GM15510 (cell line): ENCODE results near the gene SYNPR.

Experiments used
- POLR2A ChIP-seq: IDR thresholded peaks from 3 replicates; pipeline ENCODE4 v1.6.1; 2011; ENCODE audit warnings: borderline replicate concordance; ENCODE audit not compliant: insufficient read length; ENCODE audit errors: extremely low read depth

The SYNPR gene

DNA sequence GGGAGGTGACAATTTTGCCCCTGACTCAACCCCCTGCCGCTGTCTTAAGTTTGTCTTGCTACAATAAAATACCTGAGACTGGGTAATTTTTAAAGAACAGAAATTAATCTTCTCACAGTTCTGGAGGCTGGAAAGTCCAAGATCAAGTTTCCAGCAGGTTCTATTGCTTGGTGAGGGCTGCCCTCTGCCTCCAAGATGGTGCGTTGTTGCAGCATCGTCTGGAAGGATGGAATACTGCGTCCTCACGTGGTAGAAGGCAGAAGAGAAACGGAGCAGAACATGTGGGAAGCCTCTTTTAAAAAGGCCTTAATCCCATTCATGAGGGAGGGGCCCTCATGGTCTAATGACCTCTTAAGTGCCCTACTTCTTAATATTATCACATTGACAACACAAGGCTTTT lies 287.1 kb downstream of the SYNPR start:
- no peak for TF ChIP-seq POLR2A

DNA sequence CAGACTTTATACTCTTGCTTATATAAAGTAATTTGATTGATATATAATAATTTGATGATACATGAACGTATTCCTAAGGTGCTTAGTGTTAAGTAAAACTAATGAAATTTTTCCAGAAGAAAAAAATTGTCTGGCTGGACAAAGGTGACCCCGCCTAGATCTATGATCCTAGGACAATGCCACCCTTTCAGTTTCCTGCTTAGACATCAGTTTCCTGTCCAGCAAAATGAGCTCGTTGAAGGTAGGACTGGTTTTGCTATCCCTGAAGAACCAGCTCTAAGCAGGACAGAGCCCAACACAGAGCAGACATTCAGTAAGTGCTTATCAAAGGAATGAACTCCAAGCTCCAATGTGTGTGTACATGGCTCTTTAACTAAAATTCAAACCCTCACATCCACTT lies 293.6 kb downstream of the SYNPR start:
- TF ChIP-seq POLR2A: no peak

DNA sequence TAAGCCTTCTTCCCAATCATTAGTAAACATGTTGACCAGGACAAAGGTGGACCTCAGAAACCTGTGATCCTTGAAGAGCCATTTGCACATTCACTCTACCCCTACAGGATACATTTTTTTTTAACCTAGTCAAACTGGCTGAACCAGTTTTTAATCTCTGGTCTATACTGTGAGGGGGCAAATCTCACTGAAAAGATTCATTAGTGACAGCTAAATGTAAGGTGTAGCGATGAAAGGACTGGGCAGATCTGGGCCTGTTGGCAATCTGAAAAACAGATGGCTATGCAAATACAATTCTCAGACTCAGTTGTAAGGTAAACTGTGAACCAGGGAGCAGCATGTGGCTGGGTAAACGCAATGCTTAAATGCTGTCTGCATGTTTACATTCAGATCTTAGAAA lies 298.7 kb downstream of the SYNPR start:
- TF ChIP-seq POLR2A: no peak

DNA sequence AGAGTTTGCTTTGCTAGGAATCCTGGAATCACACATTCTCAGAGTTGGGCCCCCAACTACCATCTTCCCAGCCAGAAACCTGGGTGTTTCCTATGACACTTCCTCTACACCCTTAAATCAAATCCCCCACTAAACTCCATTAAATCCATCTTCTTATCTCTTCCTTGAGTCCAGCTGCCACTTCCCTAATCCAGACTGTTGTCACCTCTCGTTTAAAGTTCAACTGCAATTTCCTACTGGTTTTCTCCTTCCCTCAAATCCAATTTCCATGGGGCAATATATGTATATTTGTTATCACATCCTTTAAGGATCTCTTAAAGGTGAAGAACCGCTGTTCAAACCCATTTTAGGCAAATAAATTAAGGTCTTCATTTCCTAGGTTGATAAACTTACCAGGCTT lies 300.8 kb downstream of the SYNPR start:
- TF ChIP-seq POLR2A: no peak

DNA sequence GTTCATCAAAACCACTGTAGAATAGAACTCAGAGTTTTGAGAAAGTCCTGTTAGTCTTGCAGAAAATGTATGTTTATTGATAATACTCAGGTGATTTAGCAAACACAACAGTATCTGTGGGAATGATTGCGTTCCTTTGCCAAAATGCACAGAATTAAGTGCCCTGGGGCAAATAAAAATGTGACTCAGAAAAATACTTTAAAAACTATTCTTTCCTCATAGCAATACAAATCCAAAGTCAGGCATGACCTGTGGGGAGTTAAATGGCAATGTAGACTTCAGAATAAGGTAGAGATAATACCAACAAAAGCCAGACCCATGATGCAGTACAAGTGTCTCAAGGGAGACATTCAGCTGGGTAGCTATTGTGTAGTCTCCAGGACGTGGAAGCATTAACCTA lies 302.0 kb downstream of the SYNPR start:
- TF ChIP-seq POLR2A: no peak

DNA sequence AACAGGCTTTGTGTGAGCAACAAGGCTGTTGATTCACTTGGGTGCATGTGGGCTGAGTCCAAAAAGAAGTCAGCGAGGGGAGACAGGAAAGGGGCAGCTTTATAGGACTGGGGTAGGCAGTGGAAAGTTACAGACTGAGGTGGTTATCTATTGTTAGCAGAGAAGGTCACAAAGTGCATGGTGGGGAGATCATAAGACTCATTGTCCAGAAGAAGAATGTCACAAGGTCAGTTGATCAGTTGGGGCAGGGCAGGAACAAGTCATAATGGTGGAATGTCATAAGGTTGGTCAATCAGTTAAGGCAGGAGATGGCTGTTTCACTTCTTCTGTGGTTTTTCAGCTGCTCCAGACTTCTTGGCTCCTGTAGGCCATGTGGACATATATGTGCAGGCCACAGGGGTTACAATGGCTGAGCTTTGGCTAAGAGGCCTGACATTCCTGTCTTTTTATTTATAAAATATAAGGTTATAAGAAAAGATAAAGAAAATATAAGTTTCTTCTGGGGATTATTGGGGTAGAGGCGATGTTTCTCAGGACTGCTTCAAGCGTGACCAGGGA lies 304.9 kb downstream of the SYNPR start:
- no peak for TF ChIP-seq POLR2A

DNA sequence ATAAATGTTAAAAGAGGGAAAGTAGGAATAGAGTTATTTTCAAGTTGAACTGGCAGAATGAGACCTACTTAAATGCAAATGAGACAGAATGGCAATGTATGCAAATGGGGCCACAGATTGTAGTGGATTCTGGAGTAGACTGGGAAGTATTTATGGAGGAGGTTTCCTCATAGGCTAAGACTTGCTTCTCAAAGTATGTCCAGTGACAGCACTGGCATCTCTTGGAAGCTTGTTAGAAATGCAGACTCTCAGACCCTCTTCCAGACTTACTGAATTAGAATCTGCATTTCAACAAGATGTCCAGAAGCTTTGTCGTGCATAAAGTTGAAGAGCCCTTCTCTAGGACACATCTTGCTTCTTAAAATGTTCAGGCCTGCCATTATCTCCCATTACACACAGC lies 306.6 kb downstream of the SYNPR start:
- no peak for TF ChIP-seq POLR2A

DNA sequence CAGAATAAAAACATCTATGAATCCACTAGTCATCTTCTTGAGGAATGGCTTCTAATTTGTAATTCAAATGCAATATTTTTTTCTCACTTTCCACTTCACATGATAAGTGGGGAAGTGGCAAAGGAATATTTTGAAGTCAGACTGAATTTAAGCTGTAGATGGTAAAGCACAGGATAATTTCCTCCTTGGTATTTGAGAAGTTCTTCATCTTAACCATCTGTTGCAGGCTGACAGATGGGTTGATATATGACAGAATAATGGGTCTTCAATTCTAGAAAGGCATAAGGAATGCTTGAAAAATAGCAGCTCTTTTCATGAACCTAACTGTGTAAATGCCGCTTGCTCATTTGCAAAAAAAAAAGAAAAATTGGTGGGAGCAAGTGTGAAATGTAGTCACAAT lies 307.8 kb downstream of the SYNPR start:
- no peak for TF ChIP-seq POLR2A

DNA sequence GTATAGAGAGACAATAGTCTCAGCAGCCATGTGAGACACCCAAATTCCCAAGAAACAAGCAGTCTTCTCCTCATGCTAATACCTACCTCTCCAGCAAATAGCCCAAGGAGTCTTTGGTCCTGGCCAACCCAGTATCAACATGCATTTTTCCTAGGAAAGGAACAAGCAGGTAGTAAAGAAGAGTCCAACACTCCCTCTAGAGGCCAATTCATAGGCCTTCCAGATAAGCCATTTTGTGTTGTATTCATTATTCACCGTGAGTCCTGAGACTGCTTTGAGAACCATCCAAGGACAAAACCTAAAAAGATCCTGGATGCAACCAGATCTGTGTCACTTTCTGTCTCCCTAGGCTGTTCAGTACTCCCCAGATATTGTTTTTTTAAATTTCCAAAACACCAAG lies 310.8 kb downstream of the SYNPR start:
- TF ChIP-seq POLR2A: no peak

DNA sequence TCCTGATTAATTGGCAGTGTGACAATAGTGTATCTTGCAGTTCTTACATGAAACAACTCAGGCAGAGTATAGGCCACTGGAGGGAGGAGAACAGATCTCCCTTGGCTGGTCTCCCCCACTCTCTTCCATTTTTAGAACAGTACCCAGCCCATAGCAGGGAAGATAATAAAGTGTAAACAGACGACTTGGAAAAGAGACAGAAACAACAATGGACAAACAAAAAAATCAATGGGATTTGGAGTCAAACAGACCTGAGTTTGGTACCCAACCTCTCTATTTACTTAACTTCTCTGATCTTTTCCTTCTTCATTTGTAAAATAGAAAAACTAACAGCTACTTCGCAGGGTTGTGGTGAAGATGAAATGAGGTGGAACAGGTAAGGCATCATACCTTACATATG lies 315.7 kb downstream of the SYNPR start:
- no peak for TF ChIP-seq POLR2A

DNA sequence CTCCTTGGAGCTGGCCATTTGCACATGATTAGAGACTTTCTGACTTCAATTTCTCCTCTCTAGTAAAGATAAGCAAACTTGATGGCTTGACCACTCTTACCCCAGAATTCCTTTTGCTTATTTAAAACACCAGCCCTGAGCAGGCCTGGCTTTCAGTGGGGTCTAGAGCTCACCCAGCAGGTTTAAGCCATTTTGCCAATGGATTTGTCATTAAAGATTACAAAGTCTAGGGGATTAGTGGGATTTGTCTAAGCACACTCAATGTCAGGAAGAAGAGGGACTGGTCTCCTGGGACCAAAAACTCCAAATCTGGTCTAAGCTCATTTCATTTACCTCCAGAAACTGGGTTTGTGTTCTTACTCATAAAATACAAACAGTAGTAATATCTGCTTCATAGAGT lies 317.1 kb downstream of the SYNPR start:
- TF ChIP-seq POLR2A: no peak

DNA sequence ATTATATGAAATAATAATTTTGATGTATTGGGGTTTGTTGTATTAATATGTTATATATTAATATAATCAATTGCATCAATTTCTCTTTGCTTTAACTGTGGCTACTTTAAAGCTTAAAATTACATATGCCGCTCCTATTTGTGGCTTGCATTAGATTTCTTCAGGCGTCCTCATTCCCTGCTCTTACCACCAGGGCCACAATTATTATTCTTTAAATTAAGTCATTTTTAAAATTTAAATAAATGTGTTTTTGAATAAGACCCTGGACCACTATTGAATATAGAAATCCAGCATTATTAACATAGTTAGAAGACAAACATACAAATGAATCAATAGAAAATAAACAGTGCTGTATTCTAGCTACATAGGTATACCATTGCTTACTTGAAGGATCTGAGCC lies 318.9 kb downstream of the SYNPR start:
- TF ChIP-seq POLR2A: no peak

DNA sequence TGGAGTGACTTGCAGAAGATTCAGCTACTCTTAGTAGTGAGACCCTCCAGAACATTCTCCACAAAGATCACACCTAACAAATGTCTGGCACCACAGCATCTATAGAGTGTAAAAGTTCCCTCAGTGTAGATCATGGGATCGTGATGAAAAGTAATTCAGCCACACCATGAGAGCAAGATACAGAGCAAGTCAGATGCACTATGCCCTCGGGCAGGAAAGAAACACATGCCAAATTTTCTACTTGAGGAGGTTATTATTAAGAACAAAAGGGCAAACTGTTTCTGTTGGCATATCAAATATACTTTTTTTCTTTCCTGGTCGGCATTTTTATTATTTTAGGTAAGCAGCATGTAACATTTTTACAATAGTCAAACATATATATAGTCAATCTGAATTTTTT lies 329.6 kb downstream of the SYNPR start:
- no peak for TF ChIP-seq POLR2A

DNA sequence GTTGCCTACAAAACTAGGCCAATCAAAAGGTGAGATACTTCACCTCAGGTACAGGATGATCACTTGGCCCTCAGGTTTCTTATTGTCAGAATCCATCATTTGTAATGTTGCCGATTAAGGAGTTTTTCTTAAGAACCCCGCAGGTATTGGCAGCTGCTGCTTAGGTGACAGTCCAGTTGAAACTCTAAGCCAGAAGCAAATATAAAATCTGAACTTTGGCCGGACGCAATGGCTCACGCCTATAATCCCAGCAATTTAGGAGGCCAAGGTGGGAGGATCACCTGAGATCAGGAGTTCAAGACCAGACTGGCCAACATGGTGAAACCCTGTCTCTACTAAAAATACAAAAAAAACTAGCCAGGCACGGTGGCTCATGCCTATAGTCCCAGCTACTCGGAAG lies 331.3 kb downstream of the SYNPR start:
- TF ChIP-seq POLR2A: no peak

DNA sequence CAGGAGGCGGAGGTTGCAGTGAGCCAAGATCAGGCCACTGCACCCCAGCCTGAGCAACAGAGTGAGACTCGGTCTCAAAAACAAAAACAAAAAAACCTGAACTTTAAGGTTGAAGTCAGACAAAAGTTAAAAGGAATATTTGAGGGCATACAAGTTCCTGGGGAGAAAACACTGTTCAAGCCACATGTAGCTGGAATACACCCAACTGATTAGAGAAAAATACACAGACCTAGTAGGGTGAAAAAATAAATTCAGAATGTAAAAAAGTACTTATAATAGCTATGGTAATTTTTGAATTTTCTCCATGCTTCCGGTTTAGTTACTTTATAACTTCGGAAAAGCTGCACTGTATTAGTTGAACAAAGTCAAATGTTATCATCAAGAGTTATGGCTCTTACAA lies 331.7 kb downstream of the SYNPR start:
- TF ChIP-seq POLR2A: no peak

DNA sequence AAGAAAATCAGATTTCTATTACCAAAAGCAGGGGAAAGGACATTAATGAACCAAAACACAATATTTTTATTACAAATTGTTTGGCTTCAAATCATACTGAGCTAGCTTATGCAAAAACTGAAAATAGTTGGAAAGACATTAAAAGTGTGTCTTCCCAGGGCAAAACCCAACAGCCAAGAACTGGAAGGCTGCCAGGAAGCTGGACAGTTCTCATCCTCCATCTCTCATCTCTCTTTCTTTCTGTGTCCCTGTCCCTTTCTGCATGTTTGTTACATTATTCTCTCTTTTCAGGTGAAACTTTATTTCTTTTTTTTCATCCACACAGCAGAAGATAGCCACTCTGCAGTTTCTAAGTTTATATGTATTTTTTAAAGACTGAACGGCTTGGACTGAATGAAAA lies 333.3 kb downstream of the SYNPR start:
- TF ChIP-seq POLR2A: no peak

DNA sequence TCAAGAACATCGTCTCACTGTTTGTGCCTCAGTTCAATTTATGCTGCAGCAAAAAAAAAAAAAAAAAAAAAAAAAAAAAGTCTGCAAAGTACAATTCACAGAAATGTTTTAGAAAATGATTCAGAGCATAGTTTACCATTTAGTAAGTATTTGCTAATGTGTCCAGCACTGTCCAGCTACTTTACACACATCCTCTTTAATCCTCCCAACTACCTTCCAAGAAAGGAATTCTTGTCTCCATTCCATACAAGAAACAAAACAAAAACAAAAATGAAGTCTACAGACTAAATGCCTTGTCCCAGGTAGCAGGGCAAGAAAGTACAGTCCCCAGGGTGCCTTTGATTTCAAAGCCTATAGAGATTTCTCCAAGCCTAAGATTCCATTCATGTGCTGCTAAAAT lies 335.5 kb downstream of the SYNPR start:
- TF ChIP-seq POLR2A: no peak
